PC-3 (cell line): ENCODE results near the gene LSR. TPM values are rescaled to one million over a fixed set of nuclear protein-coding genes. Genes with fewer than 3 reads are reported as not detected.

Experiments
- ATAC-seq: fragments of 200-7000 bp; cut with Tn5 transposase; 2 replicates; pipeline ENCODE4 v1.9.1; 2020; ENCODE audit warnings: mild to moderate bottlenecking, moderate library complexity
- BruUV-seq: library from RNA; stranded (reverse); fragments of 400-500 nt; replicated peaks from 2 replicates; lab custom pipeline; 2021; lab: Mats Ljungman, UMichigan
- CTCF ChIA-PET: fragments of 300-600 bp; sonication (Branson Sonifier 250); formaldehyde crosslinking; loops from one replicate; lab custom pipeline; 2022; ENCODE audit warnings: antibody characterized with exemption; lab: Charles Lee
- POLR2A ChIA-PET: fragments of 300-600 bp; sonication (Branson Sonifier 250); formaldehyde crosslinking; loops from one replicate; lab custom pipeline; 2022; ENCODE audit warnings: antibody characterized with exemption; ENCODE audit not compliant: unreplicated experiment; lab: Charles Lee
- DNase-seq: peaks from one replicate; pipeline ENCODE4 v3.0.0-alpha.2; 2015
- H2AFZ ChIP-seq: fragments of 300-600 bp; sonication (generic); 2 replicates; pipeline ENCODE4 v1.6.0; 2016; ENCODE audit warnings: antibody characterized with exemption, low read length
- H3F3A ChIP-seq: fragments of 300-600 bp; sonication (generic); one replicate; pipeline ENCODE4 v1.6.0; 2017; ENCODE audit warnings: antibody characterized with exemption, low read length, control low read depth, mild to moderate bottlenecking; ENCODE audit not compliant: unreplicated experiment
- H3K27ac ChIP-seq: fragments of 300-600 bp; sonication (generic); 2 replicates; pipeline ENCODE4 v1.5.1; 2016; ENCODE audit warnings: mild to moderate bottlenecking, low read length
- H3K27me3 ChIP-seq: fragments of 300-600 bp; sonication (generic); 2 replicates; pipeline ENCODE4 v1.6.1; 2016; ENCODE audit warnings: low read length, mixed read lengths
- H3K36me3 ChIP-seq: fragments of 300-600 bp; sonication (generic); 2 replicates; pipeline ENCODE4 v1.6.1; 2016; ENCODE audit warnings: low read depth, mixed run types, low read length, mixed read lengths
- H3K4me1 ChIP-seq: fragments of 300-600 bp; sonication (generic); 2 replicates; pipeline ENCODE4 v1.5.1; 2016; ENCODE audit warnings: low read length; ENCODE audit not compliant: insufficient read depth
- H3K4me2 ChIP-seq: fragments of 300-600 bp; sonication (generic); 2 replicates; pipeline ENCODE4 v1.6.0; 2016; ENCODE audit warnings: low read length
- H3K4me3 ChIP-seq: fragments of 300-600 bp; sonication (generic); 2 replicates; pipeline ENCODE4 v1.5.1; 2016; ENCODE audit warnings: mild to moderate bottlenecking, low read length, mixed read lengths
- H3K79me2 ChIP-seq: fragments of 300-600 bp; sonication (generic); 2 replicates; pipeline ENCODE4 v1.6.1; 2017; ENCODE audit warnings: low read length, mixed read lengths
- H3K9ac ChIP-seq: fragments of 300-600 bp; sonication (generic); 2 replicates; pipeline ENCODE4 v1.6.0; 2016; ENCODE audit warnings: mild to moderate bottlenecking, low read length
- H3K9me2 ChIP-seq: fragments of 300-600 bp; sonication (generic); replicated peaks from 2 replicates; pipeline ENCODE4 v1.6.1; 2016; ENCODE audit warnings: mixed run types, low read length, mixed read lengths
- H3K9me3 ChIP-seq: fragments of 300-600 bp; sonication (generic); 2 replicates; pipeline ENCODE4 v1.6.1; 2016; ENCODE audit warnings: low read length, mixed read lengths
- H4K20me1 ChIP-seq: fragments of 300-600 bp; sonication (generic); 2 replicates; pipeline ENCODE4 v1.6.1; 2016; ENCODE audit warnings: low read length, mixed read lengths
- EZH2 ChIP-seq: fragments of 300-600 bp; sonication (generic); IDR thresholded peaks from one replicate; pipeline ENCODE4 v1.6.1; 2017; ENCODE audit warnings: antibody characterized with exemption, mild to moderate bottlenecking, low read length; ENCODE audit not compliant: unreplicated experiment
- EZH2phosphoT487 ChIP-seq: fragments of 300-600 bp; sonication (generic); IDR thresholded peaks from 2 replicates; pipeline ENCODE4 v1.6.1; 2018; ENCODE audit warnings: mild to moderate bottlenecking, antibody characterized with exemption, low read length, borderline replicate concordance
- intact Hi-C: fragments of 100-400 bp; cut with micrococcal nuclease; formaldehyde crosslinking; loops from 2 replicates; pipeline ENCODE4 v1.9.0; 2023
- total RNA-seq: library from RNA; depleted of rRNA; stranded (reverse); fragments of >200 nt; gene quantifications from 2 replicates; pipeline ENCODE4 v1.2.3, GENCODE V29; 2014
- TF ChIP-seq, protein P1 (sequence below): fragments of 300-600 bp; sonication (generic); conservative IDR thresholded peaks from 2 replicates; pipeline ENCODE4 v1.5.1; 2017; ENCODE audit warnings: antibody characterized with exemption, low read depth, mild to moderate bottlenecking, low read length

The LSR gene
- total RNA-seq, 1 experiment from 2014 or later, result 91.0 TPM

DNA sequence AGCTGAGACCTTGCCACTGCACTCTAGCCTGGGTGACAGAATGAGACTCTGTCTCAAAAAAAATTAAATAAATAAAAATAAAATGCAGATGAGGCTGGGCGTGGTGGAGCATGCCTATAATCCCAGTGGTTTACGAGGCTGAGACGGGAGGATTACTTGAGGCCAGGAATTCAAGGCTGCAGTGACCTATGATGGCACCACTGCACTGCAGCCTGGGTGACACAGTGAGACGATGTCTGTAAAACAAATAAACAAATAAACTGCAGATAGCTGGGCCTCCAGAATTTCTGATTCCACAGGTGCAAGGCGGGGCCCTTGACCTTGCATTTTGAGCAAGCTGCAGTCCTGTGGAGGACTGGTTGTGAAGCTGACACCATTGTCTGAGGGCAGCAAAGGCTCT is 40.1 kb downstream of the LSR start:
- CTCF ChIA-PET, result no interaction called here
- Histone ChIP-seq H3K9me2 (no peaks in the 10 kb centered on the region), H3K9me3 (no peaks in the 10 kb centered on the region), H3K27ac (no peak overlapping the region), H4K20me1 (no peaks in the 10 kb centered on the region), H3K36me3 (no peaks in the 10 kb centered on the region), H3F3A (no peaks in the 10 kb centered on the region), H3K27me3 (peaks cover 3% of the 10 kb centered on the region; the same call in 1 of the 2 replicates), H3K79me2 (no peaks in the 10 kb centered on the region), H3K9ac (no peak overlapping the region), H2AFZ (no peak overlapping the region), H3K4me3 (no peak overlapping the region), H3K4me1 (peaks cover 7% of the 10 kb centered on the region; the same call in 1 of the 2 replicates), H3K4me2 (no peak overlapping the region)
- no peak for ATAC-seq
- DNase-seq, result no peak
- BruUV-seq, result no TSS peak
- POLR2A ChIA-PET, result no interaction called here
- intact Hi-C loops, result no loop called here
- no peak for TF ChIP-seq EZH2phosphoT487
- TF ChIP-seq, protein P1, sequence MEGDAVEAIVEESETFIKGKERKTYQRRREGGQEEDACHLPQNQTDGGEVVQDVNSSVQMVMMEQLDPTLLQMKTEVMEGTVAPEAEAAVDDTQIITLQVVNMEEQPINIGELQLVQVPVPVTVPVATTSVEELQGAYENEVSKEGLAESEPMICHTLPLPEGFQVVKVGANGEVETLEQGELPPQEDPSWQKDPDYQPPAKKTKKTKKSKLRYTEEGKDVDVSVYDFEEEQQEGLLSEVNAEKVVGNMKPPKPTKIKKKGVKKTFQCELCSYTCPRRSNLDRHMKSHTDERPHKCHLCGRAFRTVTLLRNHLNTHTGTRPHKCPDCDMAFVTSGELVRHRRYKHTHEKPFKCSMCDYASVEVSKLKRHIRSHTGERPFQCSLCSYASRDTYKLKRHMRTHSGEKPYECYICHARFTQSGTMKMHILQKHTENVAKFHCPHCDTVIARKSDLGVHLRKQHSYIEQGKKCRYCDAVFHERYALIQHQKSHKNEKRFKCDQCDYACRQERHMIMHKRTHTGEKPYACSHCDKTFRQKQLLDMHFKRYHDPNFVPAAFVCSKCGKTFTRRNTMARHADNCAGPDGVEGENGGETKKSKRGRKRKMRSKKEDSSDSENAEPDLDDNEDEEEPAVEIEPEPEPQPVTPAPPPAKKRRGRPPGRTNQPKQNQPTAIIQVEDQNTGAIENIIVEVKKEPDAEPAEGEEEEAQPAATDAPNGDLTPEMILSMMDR, result no peak

DNA sequence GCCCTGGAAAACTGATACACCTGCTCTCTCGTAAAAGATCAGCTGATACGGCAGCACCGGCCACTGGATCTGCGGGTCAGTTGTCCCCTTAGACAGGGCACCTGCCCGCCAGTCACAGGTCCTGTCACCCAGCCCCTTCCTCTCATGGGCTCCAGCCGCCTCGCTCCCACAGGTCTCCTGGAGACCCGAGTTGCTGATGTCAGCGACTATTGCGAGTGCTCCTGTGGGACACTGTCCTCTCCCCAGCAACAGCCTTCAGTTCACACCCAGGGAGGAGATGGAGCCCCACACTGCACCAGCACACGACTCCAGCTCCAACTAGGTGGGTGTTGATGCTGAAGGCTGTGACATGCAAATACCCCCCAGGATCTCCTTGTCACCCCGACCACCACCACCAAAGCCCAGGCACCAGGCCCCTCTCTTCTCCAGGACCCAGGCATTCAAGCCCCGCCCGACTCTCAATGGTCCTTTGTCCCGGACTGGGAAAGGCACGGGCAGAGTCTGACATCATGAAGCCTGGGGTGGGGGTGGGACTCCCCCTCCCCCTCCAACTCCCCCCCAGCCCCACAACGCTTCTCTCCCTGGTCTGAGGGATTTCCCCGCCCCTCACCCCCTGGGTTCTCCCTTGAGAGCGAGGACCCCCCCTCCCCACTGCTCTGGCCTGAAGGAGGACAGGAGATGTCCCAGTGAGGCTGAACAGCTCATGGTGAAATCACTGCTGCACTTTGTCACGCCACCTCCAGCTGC is 41.8 kb downstream of the LSR start:
- H3K9me2 ChIP-seq, result no peaks in the 10 kb centered on the region
- intact Hi-C loops, result no loop called here
- no peak for ATAC-seq
- peaks cover 7% of the 10 kb centered on the region; the same call in 1 of the 2 replicates for H3K4me1 ChIP-seq
- H4K20me1 ChIP-seq, result no peaks in the 10 kb centered on the region
- no peak for TF ChIP-seq EZH2
- TF ChIP-seq, protein P1, result no peak
- no peak for TF ChIP-seq EZH2phosphoT487
- H2AFZ ChIP-seq, result no peak overlapping the region
- POLR2A ChIA-PET, result no interaction called here
- BruUV-seq, result no TSS peak
- no peak overlapping the region for H3K9ac ChIP-seq
- H3K27ac ChIP-seq, result no peak overlapping the region
- H3K4me3 ChIP-seq, result no peak overlapping the region
- H3K9me3 ChIP-seq, result no peaks in the 10 kb centered on the region
- DNase-seq, result no peak
- CTCF ChIA-PET, result no interaction called here
- H3F3A ChIP-seq, result no peaks in the 10 kb centered on the region
- H3K27me3 ChIP-seq, result peaks cover 3% of the 10 kb centered on the region; the same call in 1 of the 2 replicates
- H3K79me2 ChIP-seq, result no peaks in the 10 kb centered on the region
- no peak overlapping the region for H3K4me2 ChIP-seq
- no peaks in the 10 kb centered on the region for H3K36me3 ChIP-seq

DNA sequence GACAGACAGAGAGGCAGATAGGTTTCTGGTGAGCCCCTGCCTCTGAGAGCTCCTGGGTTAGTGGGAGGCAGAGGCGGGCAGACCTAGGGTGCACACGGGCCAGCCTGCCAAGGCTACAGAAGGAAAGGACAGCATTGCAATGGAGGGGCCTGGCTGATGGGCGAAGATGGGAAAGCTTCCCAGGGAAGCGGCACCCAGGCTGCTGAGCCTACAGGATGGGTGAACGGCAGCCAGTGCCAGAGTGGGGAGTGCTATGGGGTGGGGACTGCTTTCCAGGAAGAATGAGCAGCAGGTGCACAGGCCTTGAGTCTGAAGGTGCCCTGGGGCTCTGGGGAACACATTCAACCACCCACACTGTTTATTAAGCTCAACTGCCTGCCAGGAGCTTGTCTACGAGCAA is 42.5 kb downstream of the LSR start:
- Histone ChIP-seq H3K36me3 (no peaks in the 10 kb centered on the region), H3K4me2 (no peak overlapping the region), H3K9me3 (no peaks in the 10 kb centered on the region), H3F3A (no peaks in the 10 kb centered on the region), H3K27ac (no peak overlapping the region), H3K4me3 (no peak overlapping the region), H4K20me1 (no peaks in the 10 kb centered on the region), H2AFZ (no peak overlapping the region), H3K4me1 (peaks cover 7% of the 10 kb centered on the region; the same call in 1 of the 2 replicates), H3K9me2 (no peaks in the 10 kb centered on the region), H3K27me3 (peaks cover 3% of the 10 kb centered on the region; the same call in 1 of the 2 replicates), H3K9ac (no peak overlapping the region), H3K79me2 (no peaks in the 10 kb centered on the region)
- DNase-seq (no peak), ATAC-seq (no peak)
- no TSS peak for BruUV-seq
- ChIA-PET POLR2A (no interaction called here), CTCF (no interaction called here)
- TF ChIP-seq EZH2, result no peak
- intact Hi-C loops, result no loop called here
